ENCODE data around the gene HOXC6. TPM values are rescaled to one million over a fixed set of nuclear protein-coding genes. Genes with fewer than 3 reads are reported as not detected.

The HOXC6 gene
- total RNA-seq, 1 donor: 1.7 TPM

- no peak for TF ChIP-seq CTCF (IDR thresholded peaks at IDR 0.05; ENCODE audit: insufficient read depth, low read depth, low read length)
- no peak for DNase-seq (ENCODE audit: low read depth)
- no peak overlapping the region for H3K4me3 ChIP-seq (ENCODE audit: low read depth, low read length)
These were observed 27.9 kb downstream of the HOXC6 start for GRCh38 chr12:54056110-54056509.

- DNase-seq (ENCODE audit: low read depth): no peak
- TF ChIP-seq CTCF (IDR thresholded peaks at IDR 0.05; ENCODE audit: insufficient read depth, low read depth, low read length): no peak
- no peak overlapping the region for H3K4me3 ChIP-seq (ENCODE audit: low read depth, low read length)
These were observed 30.0 kb downstream of the HOXC6 start for GRCh38 chr12:54058128-54058768.

GRCh38 chr12:54059668-54060067, 31.4 kb downstream of the HOXC6 start:
- H3K4me3 ChIP-seq (ENCODE audit: low read depth, low read length): no peak overlapping the region
- no peak for DNase-seq (ENCODE audit: low read depth)
- TF ChIP-seq CTCF (IDR thresholded peaks at IDR 0.05; ENCODE audit: insufficient read depth, low read depth, low read length): no peak

- H3K4me3 ChIP-seq (ENCODE audit: low read depth, low read length): no peak overlapping the region
- no peak for TF ChIP-seq CTCF (IDR thresholded peaks at IDR 0.05; ENCODE audit: insufficient read depth, low read depth, low read length)
These were observed 32.1 kb downstream of the HOXC6 start for GRCh38 chr12:54060174-54060974.

GRCh38 chr12:54060975-54061778, 32.9 kb downstream of the HOXC6 start:
- no peak for TF ChIP-seq CTCF (IDR thresholded peaks at IDR 0.05; ENCODE audit: insufficient read depth, low read depth, low read length)
- H3K4me3 ChIP-seq (ENCODE audit: low read depth, low read length): no peak overlapping the region
- DNase-seq (ENCODE audit: low read depth): no peak

More at GRCh38 chr12:54060174-54060974, 32.1 kb downstream of the HOXC6 start:
- DNase-seq (ENCODE audit: low read depth): no peak

GRCh38 chr12:54065677-54066076, 37.4 kb downstream of the HOXC6 start:
- no peak for DNase-seq (ENCODE audit: low read depth)
- no peak for TF ChIP-seq CTCF (IDR thresholded peaks at IDR 0.05; ENCODE audit: insufficient read depth, low read depth, low read length)
- H3K4me3 ChIP-seq (ENCODE audit: low read depth, low read length): no peak overlapping the region

Measured in fibroblast of villous mesenchyme (primary cell).